HG02981 (cell line): Measurements from ENCODE around the gene MRGPRD.

Experiments used
- ATAC-seq: cut with Tn5 transposase; IDR thresholded peaks from one replicate; pipeline ENCODE4 v1.9.1; 2021; ENCODE audit warnings: mild to moderate bottlenecking, moderate library complexity; ENCODE audit not compliant: unreplicated experiment

MRGPRD gene

GRCh38 chr11:68970921-68971636, 9.7 kb downstream of the MRGPRD start:
- no peak for ATAC-seq

- ATAC-seq: no peak
These were observed 11.4 kb downstream of the MRGPRD start for GRCh38 chr11:68969386-68969785.

- no peak for ATAC-seq
These were observed 12.2 kb downstream of the MRGPRD start for GRCh38 chr11:68968306-68969250.

GRCh38 chr11:68966894-68967780, 13.6 kb downstream of the MRGPRD start:
- no peak for ATAC-seq

GRCh38 chr11:68965901-68966853, 14.6 kb downstream of the MRGPRD start:
- ATAC-seq: no peak

- ATAC-seq: no peak
These were observed 17.0 kb downstream of the MRGPRD start for GRCh38 chr11:68963779-68964178.

GRCh38 chr11:68962527-68963250, 18.1 kb downstream of the MRGPRD start:
- no peak for ATAC-seq

- ATAC-seq: no peak
These were observed 19.5 kb downstream of the MRGPRD start for GRCh38 chr11:68961245-68961644.

GRCh38 chr11:68960294-68961071, 20.3 kb downstream of the MRGPRD start:
- ATAC-seq: no peak

GRCh38 chr11:68959465-68960293, 21.1 kb downstream of the MRGPRD start:
- no peak for ATAC-seq

- no peak for ATAC-seq
These were observed 22.6 kb downstream of the MRGPRD start for GRCh38 chr11:68958211-68958610.

GRCh38 chr11:68956547-68957254, 24.1 kb downstream of the MRGPRD start:
- ATAC-seq: no peak

GRCh38 chr11:68956142-68956541, 24.6 kb downstream of the MRGPRD start:
- ATAC-seq: no peak

- ATAC-seq: no peak
These were observed 25.2 kb downstream of the MRGPRD start for GRCh38 chr11:68955607-68955958.

- no peak for ATAC-seq
These were observed 25.8 kb downstream of the MRGPRD start for GRCh38 chr11:68954836-68955606.

- ATAC-seq: no peak
These were observed 30.0 kb downstream of the MRGPRD start for GRCh38 chr11:68950762-68951161.
